ENCODE data around the gene CDH2. TPM values are rescaled to one million over a fixed set of nuclear protein-coding genes. Genes with fewer than 3 reads are reported as not detected.

CDH2 gene
- total and polyA plus RNA-seq, 10 donors = 0.96 to 40.2 (median 24.6) TPM

DNA sequence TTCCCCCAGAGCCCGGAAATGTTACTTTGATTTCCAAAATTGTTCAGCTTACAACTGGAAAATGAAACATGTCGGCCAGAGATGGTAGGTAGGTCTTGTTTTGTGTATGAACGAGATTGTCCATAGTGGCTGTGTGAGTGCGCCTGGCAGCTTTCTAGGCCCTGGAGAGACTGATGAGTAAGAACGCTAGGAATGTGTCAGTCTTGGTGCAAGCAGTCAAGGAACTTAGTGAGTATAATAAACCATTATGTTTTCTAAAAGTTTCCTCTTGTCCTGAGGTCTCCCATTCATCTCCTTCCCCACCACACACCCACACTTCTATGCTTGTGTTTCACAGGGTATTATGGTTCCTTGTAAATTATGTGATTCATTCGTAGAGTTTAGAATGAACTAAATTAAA lies 234.2 kb downstream of the CDH2 start:
- H3K9me3 ChIP-seq = peaks cover 0 to 5% (median 0%) of the 10 kb centered on the region in 8 donors
- no peaks in the 10 kb centered on the region for H3K4me1 ChIP-seq
- H3K27ac ChIP-seq = no peak overlapping the region
- H3K4me3 ChIP-seq = no peak overlapping the region
- DNase-seq = no peak
- H3K27me3 ChIP-seq (replicated peaks in 1 of 7) = no peaks in the 10 kb centered on the region
- intact Hi-C loops (cut with DNase I; ENCODE audit: low total_unique reads) = no loop called here
- no peaks in the 10 kb centered on the region for H3K36me3 ChIP-seq
- WGBS, 5 donors = 87 to 96% (median 88%) methylated on average over 6 of the region's 6 CpGs
- no peak for TF ChIP-seq POLR2A (IDR thresholded peaks at IDR 0.05)
- TF ChIP-seq, protein P1, sequence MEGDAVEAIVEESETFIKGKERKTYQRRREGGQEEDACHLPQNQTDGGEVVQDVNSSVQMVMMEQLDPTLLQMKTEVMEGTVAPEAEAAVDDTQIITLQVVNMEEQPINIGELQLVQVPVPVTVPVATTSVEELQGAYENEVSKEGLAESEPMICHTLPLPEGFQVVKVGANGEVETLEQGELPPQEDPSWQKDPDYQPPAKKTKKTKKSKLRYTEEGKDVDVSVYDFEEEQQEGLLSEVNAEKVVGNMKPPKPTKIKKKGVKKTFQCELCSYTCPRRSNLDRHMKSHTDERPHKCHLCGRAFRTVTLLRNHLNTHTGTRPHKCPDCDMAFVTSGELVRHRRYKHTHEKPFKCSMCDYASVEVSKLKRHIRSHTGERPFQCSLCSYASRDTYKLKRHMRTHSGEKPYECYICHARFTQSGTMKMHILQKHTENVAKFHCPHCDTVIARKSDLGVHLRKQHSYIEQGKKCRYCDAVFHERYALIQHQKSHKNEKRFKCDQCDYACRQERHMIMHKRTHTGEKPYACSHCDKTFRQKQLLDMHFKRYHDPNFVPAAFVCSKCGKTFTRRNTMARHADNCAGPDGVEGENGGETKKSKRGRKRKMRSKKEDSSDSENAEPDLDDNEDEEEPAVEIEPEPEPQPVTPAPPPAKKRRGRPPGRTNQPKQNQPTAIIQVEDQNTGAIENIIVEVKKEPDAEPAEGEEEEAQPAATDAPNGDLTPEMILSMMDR (IDR thresholded peaks at IDR 0.05 in 8 of 11, conservative IDR thresholded peaks at IDR 0.05 in 3 of 11) = no peak
- TF ChIP-seq POLR2AphosphoS5 (IDR thresholded peaks at IDR 0.05) = no peak

DNA sequence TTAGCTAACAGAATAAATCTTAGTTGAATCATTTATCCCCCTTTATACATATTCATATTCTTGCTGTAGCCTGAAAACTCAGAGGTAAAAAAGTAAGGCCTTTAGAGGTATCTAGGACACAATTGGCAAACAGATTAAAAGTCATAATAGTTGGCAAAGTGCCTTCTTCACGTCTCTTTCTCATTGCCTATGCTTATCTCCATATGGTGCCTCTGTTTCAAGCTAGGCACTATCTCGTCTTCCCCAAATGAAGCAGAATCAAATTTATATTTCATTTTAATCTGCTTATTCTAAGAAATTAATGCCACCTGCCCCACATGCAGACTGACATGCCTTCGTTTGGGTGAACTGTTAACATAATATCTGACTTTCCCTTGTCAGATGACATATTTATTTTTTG lies 245.4 kb downstream of the CDH2 start:
- H3K27ac ChIP-seq = no peak overlapping the region
- no peak overlapping the region for H3K4me3 ChIP-seq
- DNase-seq = no peak
- TF ChIP-seq, protein P1 (IDR thresholded peaks at IDR 0.05 in 8 of 11, conservative IDR thresholded peaks at IDR 0.05 in 3 of 11) = no peak
- TF ChIP-seq POLR2AphosphoS5 (IDR thresholded peaks at IDR 0.05) (no peak), POLR2A (IDR thresholded peaks at IDR 0.05) (no peak)
- no peaks in the 10 kb centered on the region for H3K4me1 ChIP-seq
- H3K36me3 ChIP-seq = no peaks in the 10 kb centered on the region
- H3K9me3 ChIP-seq = peaks cover 0 to 6% (median 0%) of the 10 kb centered on the region in 8 donors
- H3K27me3 ChIP-seq (replicated peaks in 1 of 7) = no peaks in the 10 kb centered on the region
- intact Hi-C loops (cut with DNase I; ENCODE audit: low total_unique reads) = no loop called here
- WGBS, 5 donors = 54 to 78% (median 61%) methylated on average over 3 of the region's 3 CpGs

DNA sequence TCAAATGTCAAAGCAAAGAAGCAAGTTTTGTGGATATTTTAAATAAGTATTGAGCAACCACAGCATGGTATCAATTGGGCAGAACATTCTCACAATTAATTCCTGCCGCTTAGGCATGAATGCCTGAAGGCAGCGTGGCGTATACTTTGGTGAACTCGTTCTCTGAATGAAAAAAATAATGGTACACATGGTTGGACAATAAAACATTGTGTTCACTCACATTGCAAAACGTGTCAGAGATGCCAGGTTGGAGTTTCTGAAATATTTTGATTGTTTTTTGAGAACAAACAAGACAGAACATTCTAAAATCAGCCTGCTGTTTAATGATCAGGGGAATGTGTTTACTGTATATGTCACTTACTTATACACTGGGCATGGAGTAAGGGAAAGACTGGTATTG lies 254.2 kb downstream of the CDH2 start:
- no peaks in the 10 kb centered on the region for H3K4me1 ChIP-seq
- intact Hi-C loops (cut with DNase I; ENCODE audit: low total_unique reads) = no loop called here
- H3K27ac ChIP-seq = no peak overlapping the region
- no peaks in the 10 kb centered on the region for H3K27me3 ChIP-seq (replicated peaks in 1 of 7)
- DNase-seq = no peak
- H3K9me3 ChIP-seq = peaks cover 0 to 12% (median 0%) of the 10 kb centered on the region in 8 donors
- TF ChIP-seq POLR2A (IDR thresholded peaks at IDR 0.05) = no peak
- no peak for TF ChIP-seq POLR2AphosphoS5 (IDR thresholded peaks at IDR 0.05)
- TF ChIP-seq, protein P1 (IDR thresholded peaks at IDR 0.05 in 8 of 11, conservative IDR thresholded peaks at IDR 0.05 in 3 of 11) = no peak
- no peak overlapping the region for H3K4me3 ChIP-seq
- no peaks in the 10 kb centered on the region for H3K36me3 ChIP-seq
- 60 to 85% (median 76%) methylated on average over 5 of the region's 5 CpGs for WGBS, 5 donors

DNA sequence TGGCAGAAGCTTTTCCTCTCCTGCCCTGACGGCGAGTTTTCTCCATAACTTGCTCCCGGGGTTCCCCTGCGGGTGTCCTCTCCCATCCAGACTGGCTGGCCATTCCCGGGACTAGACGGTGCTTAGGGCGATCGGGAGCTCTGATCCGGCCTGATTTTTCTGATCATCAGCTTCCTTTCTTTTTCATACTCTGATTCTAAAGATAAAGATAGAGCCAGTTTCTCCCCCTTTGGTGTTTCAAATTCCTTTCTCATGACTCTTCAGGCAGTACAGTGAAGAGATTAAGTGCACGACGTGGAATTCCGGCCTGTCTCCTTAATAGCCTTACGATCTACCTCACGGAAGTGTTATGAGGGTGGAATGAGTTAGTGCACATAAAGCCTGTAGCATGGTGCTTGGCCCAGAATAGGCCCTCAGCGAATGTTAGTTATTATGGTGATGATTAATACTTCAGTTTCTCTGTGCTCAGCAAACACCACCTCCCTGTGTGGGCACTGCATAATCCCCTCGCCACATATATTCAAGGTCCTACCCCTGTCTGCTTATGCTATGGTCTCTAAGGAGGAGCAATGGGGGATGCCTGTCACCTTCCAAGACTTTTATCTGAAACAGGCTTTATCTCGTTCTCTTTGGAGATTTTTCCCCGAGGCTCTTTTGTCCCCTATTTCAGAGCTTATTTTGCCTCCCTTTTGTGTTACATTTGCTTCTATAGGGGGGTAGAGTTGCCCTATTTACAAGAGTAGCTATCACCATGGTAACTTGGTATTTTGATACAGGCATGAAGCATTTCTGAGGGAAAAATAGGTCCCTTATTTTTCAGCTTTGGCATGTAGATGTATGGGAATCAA lies 254.8 kb downstream of the CDH2 start:
- DNase-seq = no peak
- intact Hi-C loops (cut with DNase I; ENCODE audit: low total_unique reads) = no loop called here
- WGBS, 5 donors = 79 to 91% (median 80%) methylated on average over 18 of the region's 18 CpGs

More for the DNA sequence above, 254.8 kb downstream of the CDH2 start:
- Histone ChIP-seq H3K27ac (no peak overlapping the region), H3K4me3 (no peak overlapping the region), H3K4me1 (no peaks in the 10 kb centered on the region), H3K9me3 (peaks cover 0 to 9% (median 0%) of the 10 kb centered on the region in 8 donors), H3K27me3 (replicated peaks in 1 of 7) (no peaks in the 10 kb centered on the region), H3K36me3 (no peaks in the 10 kb centered on the region)
- TF ChIP-seq POLR2A (IDR thresholded peaks at IDR 0.05) (no peak), POLR2AphosphoS5 (IDR thresholded peaks at IDR 0.05) (no peak)
- TF ChIP-seq, protein P1 (IDR thresholded peaks at IDR 0.05 in 8 of 11, conservative IDR thresholded peaks at IDR 0.05 in 3 of 11) = no peak
